Stimulated activated CD8-positive, alpha-beta memory T cell treated with anti-CD3 and anti-CD28 coated beads, Interleukin-15, amount 100 ng/mL, for 1 hour (primary cell): ENCODE results near the gene OST4.

Experiments used
- DNase-seq: peaks from one replicate; pipeline ENCODE4 v3.0.0-alpha.2; 2020; ENCODE audit warnings: low read depth

The OST4 gene

GRCh38 chr2:27025281-27025800 is 46.1 kb downstream of the OST4 start:
- DNase-seq = no peak

DNA sequence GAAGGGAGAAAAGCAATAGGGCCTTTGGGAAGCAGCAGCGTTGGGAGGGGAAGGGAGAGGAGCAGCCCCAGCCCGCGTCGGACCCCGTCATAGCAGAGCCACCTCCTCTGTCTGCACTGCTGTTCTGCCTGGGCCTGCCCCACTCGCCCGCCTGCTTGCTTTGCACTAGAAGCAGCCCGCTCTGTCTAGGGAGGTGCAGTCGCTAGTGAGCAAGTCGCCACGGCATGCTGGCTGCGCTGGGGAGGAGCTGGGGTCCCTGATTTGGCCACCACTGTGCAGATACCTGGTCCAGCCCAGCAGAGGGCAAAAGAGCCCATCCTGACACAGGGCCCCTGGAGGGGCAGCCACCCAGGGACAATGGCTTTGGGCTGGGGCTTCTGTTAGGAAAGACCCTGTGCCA is 46.6 kb downstream of the OST4 start:
- no peak for DNase-seq

GRCh38 chr2:27024188-27024587 is 47.3 kb downstream of the OST4 start:
- no peak for DNase-seq

DNA sequence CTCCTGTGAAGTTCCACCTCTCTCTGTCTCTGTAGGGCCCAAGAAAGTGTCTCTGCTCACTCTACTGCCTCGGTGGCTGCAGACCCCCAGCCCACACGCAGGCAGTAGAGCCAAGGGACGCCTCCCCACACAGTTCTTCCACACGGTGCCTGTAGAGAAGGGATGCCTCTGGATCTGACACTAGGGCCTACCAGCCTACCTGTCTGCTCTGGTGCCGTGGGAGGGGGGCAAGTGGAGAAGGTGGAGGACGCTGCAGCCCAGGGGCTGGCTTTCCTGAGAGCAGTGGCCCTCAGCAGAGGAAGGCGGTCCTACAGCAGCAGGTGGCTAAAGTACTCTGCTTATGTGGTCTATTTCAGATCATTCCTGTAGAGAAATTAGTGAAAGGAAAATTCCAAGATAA is 47.7 kb downstream of the OST4 start:
- DNase-seq = no peak

GRCh38 chr2:27021253-27022049 is 50.0 kb downstream of the OST4 start:
- DNase-seq = no peak
